Tibial nerve (tissue), 3 donors: ENCODE measurements around the gene CRYGA.

Source experiments
- POLR2A ChIP-seq, 2 donors: fragments of 450-650 bp; IDR thresholded peaks; one replicate each; pipeline ENCODE4 v1.6.1; 2017; ENCODE audit warnings: antibody characterized with exemption in 2 of 2, mild to moderate bottlenecking in 2 of 2, moderate library complexity in 2 of 2
- TF ChIP-seq, protein P1 (sequence below), 5 experiments: fragments of 200-600 bp in 3 of 5; fragments of 450-650 bp in 2 of 5; sonication (generic) in 3 of 5; IDR thresholded peaks; one replicate each; pipeline ENCODE4 v1.5.1; 2016 to 2019; ENCODE audit warnings: antibody characterized with exemption in 5 of 5, mild to moderate bottlenecking in 3 of 5, moderate library complexity in 2 of 5

DNA sequence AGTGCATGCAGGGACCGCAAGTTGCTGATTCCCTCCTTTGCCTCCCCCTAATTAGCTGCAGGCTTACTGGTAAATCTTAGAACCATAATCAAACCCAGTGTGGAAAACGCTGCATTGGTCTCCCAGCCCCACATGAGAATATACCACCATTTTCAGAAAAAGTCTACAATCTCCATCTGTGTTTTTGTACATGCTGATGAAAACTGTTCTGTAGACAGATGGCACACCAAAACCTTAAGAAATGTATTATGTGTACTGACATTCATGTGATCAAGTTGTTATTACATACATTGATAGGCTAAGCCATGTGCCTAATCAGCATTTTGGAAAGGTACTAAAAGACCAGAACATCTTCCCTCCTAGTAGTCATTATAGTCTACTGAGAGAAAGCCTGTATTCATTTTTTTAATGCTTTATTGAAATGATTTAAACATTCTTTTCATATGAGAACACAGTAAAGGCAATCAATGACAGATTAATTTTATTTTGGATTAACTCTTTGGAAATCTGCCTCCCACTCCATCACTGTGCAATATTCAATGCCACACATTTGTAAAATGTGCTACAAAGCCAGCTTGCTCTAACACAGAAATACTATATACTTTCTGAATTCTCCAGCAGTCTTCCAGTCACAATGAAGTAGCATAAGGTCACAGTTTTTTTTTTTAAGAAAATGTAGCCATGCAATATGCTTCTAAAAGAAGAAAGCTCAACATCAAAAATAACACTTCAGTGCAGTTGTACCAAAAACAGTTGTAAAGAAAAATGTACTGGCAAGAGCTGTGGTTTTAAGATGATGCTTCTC is 1.8 kb upstream of the CRYGA start:
- TF ChIP-seq, protein P1, sequence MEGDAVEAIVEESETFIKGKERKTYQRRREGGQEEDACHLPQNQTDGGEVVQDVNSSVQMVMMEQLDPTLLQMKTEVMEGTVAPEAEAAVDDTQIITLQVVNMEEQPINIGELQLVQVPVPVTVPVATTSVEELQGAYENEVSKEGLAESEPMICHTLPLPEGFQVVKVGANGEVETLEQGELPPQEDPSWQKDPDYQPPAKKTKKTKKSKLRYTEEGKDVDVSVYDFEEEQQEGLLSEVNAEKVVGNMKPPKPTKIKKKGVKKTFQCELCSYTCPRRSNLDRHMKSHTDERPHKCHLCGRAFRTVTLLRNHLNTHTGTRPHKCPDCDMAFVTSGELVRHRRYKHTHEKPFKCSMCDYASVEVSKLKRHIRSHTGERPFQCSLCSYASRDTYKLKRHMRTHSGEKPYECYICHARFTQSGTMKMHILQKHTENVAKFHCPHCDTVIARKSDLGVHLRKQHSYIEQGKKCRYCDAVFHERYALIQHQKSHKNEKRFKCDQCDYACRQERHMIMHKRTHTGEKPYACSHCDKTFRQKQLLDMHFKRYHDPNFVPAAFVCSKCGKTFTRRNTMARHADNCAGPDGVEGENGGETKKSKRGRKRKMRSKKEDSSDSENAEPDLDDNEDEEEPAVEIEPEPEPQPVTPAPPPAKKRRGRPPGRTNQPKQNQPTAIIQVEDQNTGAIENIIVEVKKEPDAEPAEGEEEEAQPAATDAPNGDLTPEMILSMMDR (IDR thresholded peaks at IDR 0.05), result no peak
- no peak for TF ChIP-seq POLR2A (IDR thresholded peaks at IDR 0.05)
